ENCODE data around the gene PGBD5. TPM values are rescaled to one million over a fixed set of nuclear protein-coding genes. Genes with fewer than 3 reads are reported as not detected.
A peak's percentile ranks its signal among the peaks of the same experiment; 100 is the strongest.

PGBD5 gene
- total and polyA plus RNA-seq, 2 of the 13 experiments (the other 11 are each of a cell fraction or from before 2014, with no cell fraction given), result 0.04 to 0.13 TPM

DNA sequence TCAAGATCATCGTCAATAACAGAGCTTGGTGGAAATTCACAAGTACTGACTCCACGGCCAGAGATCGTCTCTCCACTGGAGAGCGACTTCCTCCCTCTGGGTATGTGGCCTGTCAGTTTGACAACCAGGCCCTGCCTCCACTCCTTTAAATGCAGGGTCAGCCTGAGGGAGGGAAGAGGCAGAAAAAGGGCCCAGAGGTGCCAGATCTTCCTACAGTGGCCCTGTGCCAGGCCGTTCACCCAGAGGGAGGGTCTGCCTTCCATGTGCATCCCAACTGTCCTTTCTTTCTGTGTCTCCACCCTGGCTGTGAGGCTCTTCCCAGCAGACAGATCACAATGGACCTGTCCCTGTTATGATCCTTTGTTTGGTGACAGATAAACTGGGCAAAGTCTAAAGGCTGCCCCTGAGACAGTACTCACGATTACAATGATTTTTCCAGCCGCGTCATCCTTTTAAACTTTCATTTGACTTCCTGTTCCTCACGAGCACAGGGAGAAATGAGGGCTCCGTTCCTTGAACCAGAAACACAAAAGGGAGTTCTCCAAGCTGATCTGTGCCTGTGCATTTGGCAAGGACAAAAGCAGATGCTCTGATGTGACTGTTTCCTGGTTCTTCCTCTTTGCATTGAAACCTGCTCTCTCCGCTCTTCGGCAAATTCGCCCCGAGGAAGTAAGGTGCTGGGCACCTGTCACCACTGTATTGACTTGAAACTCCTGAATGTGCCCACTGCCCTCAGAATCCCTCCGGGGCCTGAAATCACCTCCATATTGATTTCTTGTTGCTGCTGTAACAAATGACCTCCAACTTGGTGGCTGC lies 126.7 kb downstream of the PGBD5 start (continued):
- TF ChIP-seq, protein P1, sequence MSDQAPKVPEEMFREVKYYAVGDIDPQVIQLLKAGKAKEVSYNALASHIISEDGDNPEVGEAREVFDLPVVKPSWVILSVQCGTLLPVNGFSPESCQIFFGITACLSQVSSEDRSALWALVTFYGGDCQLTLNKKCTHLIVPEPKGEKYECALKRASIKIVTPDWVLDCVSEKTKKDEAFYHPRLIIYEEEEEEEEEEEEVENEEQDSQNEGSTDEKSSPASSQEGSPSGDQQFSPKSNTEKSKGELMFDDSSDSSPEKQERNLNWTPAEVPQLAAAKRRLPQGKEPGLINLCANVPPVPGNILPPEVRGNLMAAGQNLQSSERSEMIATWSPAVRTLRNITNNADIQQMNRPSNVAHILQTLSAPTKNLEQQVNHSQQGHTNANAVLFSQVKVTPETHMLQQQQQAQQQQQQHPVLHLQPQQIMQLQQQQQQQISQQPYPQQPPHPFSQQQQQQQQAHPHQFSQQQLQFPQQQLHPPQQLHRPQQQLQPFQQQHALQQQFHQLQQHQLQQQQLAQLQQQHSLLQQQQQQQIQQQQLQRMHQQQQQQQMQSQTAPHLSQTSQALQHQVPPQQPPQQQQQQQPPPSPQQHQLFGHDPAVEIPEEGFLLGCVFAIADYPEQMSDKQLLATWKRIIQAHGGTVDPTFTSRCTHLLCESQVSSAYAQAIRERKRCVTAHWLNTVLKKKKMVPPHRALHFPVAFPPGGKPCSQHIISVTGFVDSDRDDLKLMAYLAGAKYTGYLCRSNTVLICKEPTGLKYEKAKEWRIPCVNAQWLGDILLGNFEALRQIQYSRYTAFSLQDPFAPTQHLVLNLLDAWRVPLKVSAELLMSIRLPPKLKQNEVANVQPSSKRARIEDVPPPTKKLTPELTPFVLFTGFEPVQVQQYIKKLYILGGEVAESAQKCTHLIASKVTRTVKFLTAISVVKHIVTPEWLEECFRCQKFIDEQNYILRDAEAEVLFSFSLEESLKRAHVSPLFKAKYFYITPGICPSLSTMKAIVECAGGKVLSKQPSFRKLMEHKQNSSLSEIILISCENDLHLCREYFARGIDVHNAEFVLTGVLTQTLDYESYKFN (CRISPR knock-in tag; conservative IDR thresholded peaks at IDR 0.05), result peak; percentile 57

DNA sequence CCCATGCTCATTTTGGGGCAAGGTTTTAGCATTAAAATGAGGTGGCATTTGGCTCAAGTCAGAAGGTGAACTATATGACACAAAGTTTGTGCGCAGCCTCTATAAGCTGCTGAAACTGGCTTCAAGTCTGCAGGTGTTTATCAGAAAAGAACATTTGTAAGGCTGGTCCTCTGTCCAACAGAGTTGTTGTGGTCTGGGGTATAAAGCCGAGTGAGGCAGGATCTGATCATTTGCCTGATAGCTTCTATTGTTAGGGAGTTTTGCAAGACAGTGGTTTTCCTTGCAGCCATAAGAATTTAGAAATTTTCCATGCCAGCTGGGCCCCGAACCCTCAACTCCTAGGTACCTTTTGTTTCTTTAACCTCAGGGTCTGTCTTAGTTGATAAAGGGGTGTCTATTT lies 130.8 kb downstream of the PGBD5 start:
- POLR2A ChIA-PET, result no interaction called here
- H3K27ac ChIP-seq (ENCODE audit: extremely low read length, insufficient read depth, low read length), result no peak overlapping the region

More for the DNA sequence above, 130.8 kb downstream of the PGBD5 start:
- Histone ChIP-seq H3K4me2 (ENCODE audit: low read depth, low read length) (no peak overlapping the region), H3K79me2 (ENCODE audit: insufficient read depth, low read length) (no peaks in the 10 kb centered on the region), H3K4me3 (replicated peaks in 1 of 3; ENCODE audit: insufficient read depth in 1 of 3, low read depth in 2 of 3, low read length in 3 of 3) (no peak overlapping the region), H3K9me3 (ENCODE audit: low read length) (no peaks in the 10 kb centered on the region), H3K9ac (ENCODE audit: insufficient read depth, low read depth, low read length) (no peak overlapping the region), H2AFZ (ENCODE audit: low read length) (no peak overlapping the region), H4K20me1 (ENCODE audit: insufficient read depth, low read length) (no peaks in the 10 kb centered on the region), H3K36me3 (replicated peaks in 1 of 2; ENCODE audit: control insufficient read depth in 1 of 2, insufficient read depth in 2 of 2, low read length in 2 of 2) (no peaks in the 10 kb centered on the region), H3K4me1 (ENCODE audit: insufficient read depth, low read length) (peaks cover 14% of the 10 kb centered on the region), H3K27me3 (ENCODE audit: control insufficient read depth in 1 of 2, insufficient read depth in 2 of 2, low read length in 2 of 2) (peaks cover 0 to 15% of the 10 kb centered on the region in 2 experiments; a peak in 2 of 5 replicates)
- intact Hi-C loops (cut with micrococcal nuclease; ENCODE audit: unreplicated experiment) (no loop called here), in situ Hi-C loops (cut with HindIII; ENCODE audit: extremely low pct_ligation_motif_present, low pct_unique_long_range_greater_than_20kb) (no loop called here)
- FAIRE-seq, result no peak
- DNase-seq (ENCODE audit: low spot score), result no peak
- TF ChIP-seq, protein P2, sequence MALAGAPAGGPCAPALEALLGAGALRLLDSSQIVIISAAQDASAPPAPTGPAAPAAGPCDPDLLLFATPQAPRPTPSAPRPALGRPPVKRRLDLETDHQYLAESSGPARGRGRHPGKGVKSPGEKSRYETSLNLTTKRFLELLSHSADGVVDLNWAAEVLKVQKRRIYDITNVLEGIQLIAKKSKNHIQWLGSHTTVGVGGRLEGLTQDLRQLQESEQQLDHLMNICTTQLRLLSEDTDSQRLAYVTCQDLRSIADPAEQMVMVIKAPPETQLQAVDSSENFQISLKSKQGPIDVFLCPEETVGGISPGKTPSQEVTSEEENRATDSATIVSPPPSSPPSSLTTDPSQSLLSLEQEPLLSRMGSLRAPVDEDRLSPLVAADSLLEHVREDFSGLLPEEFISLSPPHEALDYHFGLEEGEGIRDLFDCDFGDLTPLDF (CRISPR knock-in tag; IDR thresholded peaks at IDR 0.05), result no peak
- TF ChIP-seq DMAP1 (CRISPR knock-in tag; IDR thresholded peaks at IDR 0.05), result no peak
- TF ChIP-seq KMT2B (CRISPR knock-in tag; IDR thresholded peaks at IDR 0.05), result no peak
- TF ChIP-seq CHCHD3 (CRISPR knock-in tag; IDR thresholded peaks at IDR 0.05), result no peak
- TF ChIP-seq MLLT10 (CRISPR knock-in tag; IDR thresholded peaks at IDR 0.05), result no peak
- TF ChIP-seq ARNT (IDR thresholded peaks at IDR 0.05), result no peak
- TF ChIP-seq ZNF274 (CRISPR knock-in tag; IDR thresholded peaks at IDR 0.05), result no peak
- TF ChIP-seq ZNF33B (CRISPR knock-in tag; IDR thresholded peaks at IDR 0.05), result no peak
- TF ChIP-seq NCOA2 (CRISPR knock-in tag; IDR thresholded peaks at IDR 0.05), result no peak
- no peak for TF ChIP-seq TOPORS (CRISPR knock-in tag; IDR thresholded peaks at IDR 0.05)
- TF ChIP-seq MXD4 (CRISPR knock-in tag; IDR thresholded peaks at IDR 0.05), result no peak
- no peak for TF ChIP-seq GTF3A (CRISPR knock-in tag; conservative IDR thresholded peaks at IDR 0.05)
- TF ChIP-seq ZNF557 (CRISPR knock-in tag; IDR thresholded peaks at IDR 0.05), result no peak
- CTCF ChIA-PET (ENCODE audit: low intra/inter-chr PET ratio, low total read pairs), result no interaction called here
- WGBS (ENCODE audit: low lambda C conversion rate), result 38% methylated on average over 3 of the region's 3 CpGs
- no peak for ATAC-seq
- no TSS peak for BruUV-seq (replicated peaks)
